Calu3 (cell line): ENCODE data around the gene ADCY3. TPM values are rescaled to one million over a fixed set of nuclear protein-coding genes. Genes with fewer than 3 reads are reported as not detected.
A peak's percentile ranks its signal among the peaks of the same experiment; 100 is the strongest.

Source experiments
- BruUV-seq: library from RNA; stranded (reverse); fragments of 400-500 nt; replicated peaks from 2 replicates; lab custom pipeline; 2021; lab: Mats Ljungman, UMichigan
- CTCF ChIA-PET: fragments of 300-600 bp; sonication (Branson Sonifier 250); formaldehyde crosslinking; loops from one replicate; lab custom pipeline; 2022; ENCODE audit warnings: antibody characterized with exemption; lab: Charles Lee
- DNase-seq: peaks from one replicate; pipeline ENCODE4 v3.0.0; 2022
- H3K27ac Mint-ChIP-seq: one replicate; pipeline ENCODE4 v1.8.0; 2022; ENCODE audit warnings: mixed read lengths; ENCODE audit not compliant: unreplicated experiment
- H3K27me3 Mint-ChIP-seq: one replicate; pipeline ENCODE4 v1.8.0; 2022; ENCODE audit warnings: mixed read lengths; ENCODE audit not compliant: unreplicated experiment
- H3K36me3 Mint-ChIP-seq: one replicate; pipeline ENCODE4 v1.8.0; 2022; ENCODE audit warnings: mild to moderate bottlenecking, moderate library complexity, mixed read lengths; ENCODE audit not compliant: insufficient read depth, unreplicated experiment
- H3K4me1 Mint-ChIP-seq: one replicate; pipeline ENCODE4 v1.8.0; 2022; ENCODE audit warnings: mild to moderate bottlenecking, low read depth, mixed read lengths; ENCODE audit not compliant: unreplicated experiment
- H3K4me3 Mint-ChIP-seq: one replicate; pipeline ENCODE4 v1.8.0; 2022; ENCODE audit warnings: mild to moderate bottlenecking, low read depth, moderate library complexity, mixed read lengths; ENCODE audit not compliant: unreplicated experiment
- H3K9me3 Mint-ChIP-seq: one replicate; pipeline ENCODE4 v1.8.0; 2022; ENCODE audit warnings: low read depth, mixed read lengths; ENCODE audit not compliant: unreplicated experiment
- CTCF ChIP-seq: fragments of 200-600 bp; IDR thresholded peaks from one replicate; pipeline ENCODE4 v1.8.0; 2022; ENCODE audit warnings: antibody characterized with exemption; ENCODE audit not compliant: unreplicated experiment
- intact Hi-C: fragments of 100-400 bp; cut with micrococcal nuclease; formaldehyde crosslinking; loops from one replicate; pipeline ENCODE4 v1.10.0; 2022; ENCODE audit not compliant: unreplicated experiment
- total RNA-seq: library from RNA; stranded (reverse); gene quantifications from 2 replicates; pipeline ENCODE4 v1.2.3, GENCODE V29; 2022

ADCY3 gene
- total RNA-seq, 1 experiment from 2014 or later, result 63.7 TPM

GRCh38 chr2:24894750-24895149, 25.3 kb downstream of the ADCY3 start:
- CTCF ChIA-PET, result no interaction called here
- TF ChIP-seq CTCF, result no peak
- BruUV-seq, result no TSS peak
- intact Hi-C loops, result no loop called here
- H3K4me1 Mint-ChIP-seq, result no peaks in the 10 kb centered on the region
- peaks cover 12% of the 10 kb centered on the region for H3K36me3 Mint-ChIP-seq
- no peak overlapping the region for H3K4me3 Mint-ChIP-seq
- DNase-seq, result no peak
- peaks cover 35% of the 10 kb centered on the region for H3K9me3 Mint-ChIP-seq
- no peaks in the 10 kb centered on the region for H3K27me3 Mint-ChIP-seq
- H3K27ac Mint-ChIP-seq, result peak overlapping the region; percentile 3

- DNase-seq, result no peak
- Mint-ChIP-seq H3K36me3 (peaks cover 12% of the 10 kb centered on the region), H3K4me3 (no peak overlapping the region), H3K27ac (no peak overlapping the region), H3K4me1 (no peaks in the 10 kb centered on the region), H3K9me3 (peaks cover 31% of the 10 kb centered on the region), H3K27me3 (no peaks in the 10 kb centered on the region)
- CTCF ChIA-PET, result no interaction called here
- no peak for TF ChIP-seq CTCF
- BruUV-seq, result no TSS peak
- intact Hi-C loops, result no loop called here
Observed at GRCh38 chr2:24893934-24894333, 26.1 kb downstream of the ADCY3 start.

- Mint-ChIP-seq H3K27ac (no peak overlapping the region), H3K9me3 (peaks cover 27% of the 10 kb centered on the region), H3K4me3 (no peak overlapping the region), H3K27me3 (no peaks in the 10 kb centered on the region), H3K4me1 (no peaks in the 10 kb centered on the region), H3K36me3 (peaks cover 12% of the 10 kb centered on the region)
- intact Hi-C loops, result no loop called here
- CTCF ChIA-PET, result no interaction called here
- no peak for DNase-seq
- no peak for TF ChIP-seq CTCF
- BruUV-seq, result no TSS peak
Observed at GRCh38 chr2:24892928-24893327, 27.1 kb downstream of the ADCY3 start.

GRCh38 chr2:24891201-24891600, 28.8 kb downstream of the ADCY3 start:
- peaks cover 16% of the 10 kb centered on the region for H3K9me3 Mint-ChIP-seq
- no peaks in the 10 kb centered on the region for H3K4me1 Mint-ChIP-seq
- intact Hi-C loops, result no loop called here
- DNase-seq, result no peak
- BruUV-seq, result no TSS peak
- TF ChIP-seq CTCF, result no peak
- H3K27ac Mint-ChIP-seq, result no peak overlapping the region
- H3K4me3 Mint-ChIP-seq, result no peak overlapping the region
- CTCF ChIA-PET, result no interaction called here
- peaks cover 12% of the 10 kb centered on the region for H3K36me3 Mint-ChIP-seq
- no peaks in the 10 kb centered on the region for H3K27me3 Mint-ChIP-seq
